HepG2 (cell line): ENCODE results near the gene HAGHL. TPM values are rescaled to one million over a fixed set of nuclear protein-coding genes. Genes with fewer than 3 reads are reported as not detected.

ENCODE experiments used
- ATAC-seq: fragments of 200-7000 bp; cut with Tn5 transposase; 3 replicates; pipeline ENCODE4 v1.9.1; 2020; ENCODE audit warnings: mild to moderate bottlenecking, moderate library complexity
- BruUV-seq: library from RNA; stranded (reverse); fragments of 400-500 nt; replicated peaks from 2 replicates; lab custom pipeline; 2021; lab: Mats Ljungman, UMichigan
- CTCF ChIA-PET: fragments of 300-600 bp; formaldehyde crosslinking; extraction: SDS; loops from one replicate; lab custom pipeline; 2021; ENCODE audit warnings: low total read pairs, inconsistent platforms, low intra/inter-chr PET ratio; lab: Yijun Ruan, JAX
- POLR2A ChIA-PET: fragments of 350-600 bp; sonication (Branson Sonifier 250); formaldehyde crosslinking; loops from one replicate; lab custom pipeline; 2020; ENCODE audit warnings: antibody characterized with exemption, inconsistent platforms; lab: Yijun Ruan, JAX
- DNase-seq: peaks from one replicate; pipeline ENCODE4 v3.0.0-alpha.2; 2015; ENCODE audit warnings: low spot score
- FAIRE-seq: peaks from 3 replicates; lab custom pipeline; 2011; peaks lifted over from hg19 to GRCh38; lab: Jason Lieb, UNC
- H2AFZ ChIP-seq: one replicate; pipeline ENCODE4 v1.6.1; 2011; ENCODE audit warnings: low read length, inconsistent platforms
- H3K27ac ChIP-seq: fragments of 300-600 bp; 3 replicates; pipeline ENCODE4 v1.8.0; 2011; ENCODE audit warnings: mixed run types, mild to moderate bottlenecking, mixed read lengths, low read length, inconsistent platforms; ENCODE audit not compliant: insufficient read depth; ENCODE audit errors: extremely low read length
- H3K27me3 ChIP-seq, 2 experiments: fragments of 200-600 bp in 1 of 2; 2 replicates in 1 of 2; 3 replicates in 1 of 2; pipeline versions ENCODE4 v1.6.0 to v1.8.0; 2011; ENCODE audit warnings: low read length in 2 of 2, mild to moderate bottlenecking in 2 of 2, moderate library complexity in 2 of 2, inconsistent platforms in 1 of 2; ENCODE audit not compliant: insufficient read depth in 2 of 2, control insufficient read depth in 1 of 2
- H3K36me3 ChIP-seq, 2 experiments: fragments of 200-600 bp in 1 of 2; replicated peaks in 1 of 2; 2 replicates in 1 of 2; 3 replicates in 1 of 2; pipeline versions ENCODE4 v1.5.1 to v1.8.0; 2011; ENCODE audit warnings: low read length in 2 of 2, inconsistent platforms in 1 of 2; ENCODE audit not compliant: insufficient read depth in 2 of 2, control insufficient read depth in 1 of 2
- H3K4me1 ChIP-seq: 2 replicates; pipeline ENCODE4 v1.5.1; 2012; ENCODE audit warnings: low read length, inconsistent platforms; ENCODE audit not compliant: insufficient read depth
- H3K4me2 ChIP-seq: 2 replicates; pipeline ENCODE4 v1.6.0; 2011; ENCODE audit warnings: low read depth, low read length, inconsistent platforms
- H3K4me3 ChIP-seq, 3 experiments: fragments of 200-600 bp in 1 of 3; sonication (generic), shearing (Covaris generic) in 1 of 3; replicated peaks in 1 of 3; 2 replicates each; pipeline ENCODE4 v1.5.1; 2011 to 2016; ENCODE audit warnings: low read length in 3 of 3, inconsistent platforms in 2 of 3, low read depth in 2 of 3, mild to moderate bottlenecking in 2 of 3, control low read depth in 1 of 3, mixed read lengths in 1 of 3; ENCODE audit not compliant: insufficient read depth in 1 of 3
- H3K79me2 ChIP-seq: one replicate; pipeline ENCODE4 v1.6.1; 2011; ENCODE audit warnings: low read length, inconsistent platforms; ENCODE audit not compliant: insufficient read depth
- H3K9ac ChIP-seq: 2 replicates; pipeline ENCODE4 v1.6.0; 2011; ENCODE audit warnings: mild to moderate bottlenecking, low read depth, low read length, inconsistent platforms; ENCODE audit not compliant: insufficient read depth
- H3K9me3 ChIP-seq: 2 replicates; pipeline ENCODE4 v1.5.1; 2012; ENCODE audit warnings: mild to moderate bottlenecking, low read length
- H4K20me1 ChIP-seq: 2 replicates; pipeline ENCODE4 v1.6.0; 2011; ENCODE audit warnings: inconsistent platforms, mild to moderate bottlenecking, low read length, moderate library complexity; ENCODE audit not compliant: insufficient read depth
- ADNP ChIP-seq: sonication (generic); formaldehyde crosslinking; IDR thresholded peaks from 2 replicates; pipeline ENCODE4 v1.4.0; 2020; ENCODE audit warnings: missing genetic modification reagents
- FIP1L1 ChIP-seq: fragments of 200-400 bp; formaldehyde crosslinking; IDR thresholded peaks from 2 replicates; pipeline ENCODE4 v1.6.1; 2018; ENCODE audit warnings: low read depth, mild to moderate bottlenecking, low read length, moderate library complexity, borderline replicate concordance; ENCODE audit not compliant: insufficient read depth
- ZNF331 ChIP-seq: sonication (generic); formaldehyde crosslinking; IDR thresholded peaks from 2 replicates; pipeline ENCODE4 v1.4.0; 2020; ENCODE audit warnings: missing genetic modification reagents
- ZNF792 ChIP-seq: IDR thresholded peaks from 2 replicates; pipeline ENCODE4 v1.6.1; 2016
- WGBS: methylation state at CpG from one replicate; pipeline ENCODE4 v1.1.6; 2017; ENCODE audit warnings: low lambda C conversion rate; 5-methylcytosine and 5-hydroxymethylcytosine counted together
- in situ Hi-C: cut with HindIII; loops from 2 replicates; pipeline ENCODE4 v1.10.0; 2017; ENCODE audit warnings: low pct_unique_long_range_greater_than_20kb; ENCODE audit not compliant: extremely low pct_ligation_motif_present
- intact Hi-C: fragments of 100-400 bp; cut with micrococcal nuclease; formaldehyde crosslinking; loops from one replicate; pipeline ENCODE4 v1.10.0; 2022; ENCODE audit not compliant: unreplicated experiment
- polyA plus RNA-seq, 8 experiments: library from polyadenylated mRNA; depleted of rRNA in 3 of 8; stranded (reverse) in 7 of 8; unstranded in 1 of 8; fragments of >200 nt; fragmentation: Illumina TruSeq in 4 of 8; extraction: Trizol in 4 of 8; gene quantifications; 2 replicates each; pipeline versions ENCODE4 v1.2.1 to v1.2.3, GENCODE V29; 2011 to 2016; ENCODE audit warnings: low read depth in 4 of 8, missing spikeins in 1 of 8, mixed read lengths in 1 of 8; ENCODE audit not compliant: insufficient read depth in 1 of 8
- total RNA-seq, 5 experiments: library from RNA; depleted of rRNA; stranded (reverse); fragments of >200 nt; fragmentation: Illumina TruSeq; extraction: Trizol; gene quantifications; 2 replicates each; pipeline ENCODE4 v1.2.3, GENCODE V29; 2016; ENCODE audit warnings: low read depth in 1 of 5
- TF ChIP-seq, protein P1 (sequence below): sonication (generic); formaldehyde crosslinking; conservative IDR thresholded peaks from 2 replicates; pipeline ENCODE4 v1.4.0; 2020; ENCODE audit warnings: mild to moderate bottlenecking, missing genetic modification reagents, moderate library complexity
- TF ChIP-seq, protein P2 (sequence below): sonication (generic); formaldehyde crosslinking; IDR thresholded peaks from 2 replicates; pipeline ENCODE4 v1.8.0; 2022; ENCODE audit warnings: missing genetic modification reagents, mild to moderate bottlenecking, inconsistent platforms, borderline replicate concordance
- TF ChIP-seq, protein P3 (sequence below): sonication (generic); formaldehyde crosslinking; IDR thresholded peaks from 2 replicates; pipeline ENCODE4 v1.4.0; 2020; ENCODE audit warnings: mild to moderate bottlenecking, missing genetic modification reagents, borderline replicate concordance
- TF ChIP-seq, protein P4 (sequence below): sonication (generic); formaldehyde crosslinking; IDR thresholded peaks from 2 replicates; pipeline ENCODE4 v1.8.0; 2022; ENCODE audit warnings: missing genetic modification reagents, mild to moderate bottlenecking, moderate library complexity, borderline replicate concordance
- TF ChIP-seq, protein P5 (sequence below): sonication (generic); formaldehyde crosslinking; IDR thresholded peaks from 2 replicates; pipeline ENCODE4 v1.4.0; 2020; ENCODE audit warnings: missing genetic modification reagents

HAGHL gene
- total and polyA plus RNA-seq, 2 of the 13 experiments (the other 11 are each of a cell fraction or from before 2014, with no cell fraction given): 3.4 to 8.4 TPM

DNA sequence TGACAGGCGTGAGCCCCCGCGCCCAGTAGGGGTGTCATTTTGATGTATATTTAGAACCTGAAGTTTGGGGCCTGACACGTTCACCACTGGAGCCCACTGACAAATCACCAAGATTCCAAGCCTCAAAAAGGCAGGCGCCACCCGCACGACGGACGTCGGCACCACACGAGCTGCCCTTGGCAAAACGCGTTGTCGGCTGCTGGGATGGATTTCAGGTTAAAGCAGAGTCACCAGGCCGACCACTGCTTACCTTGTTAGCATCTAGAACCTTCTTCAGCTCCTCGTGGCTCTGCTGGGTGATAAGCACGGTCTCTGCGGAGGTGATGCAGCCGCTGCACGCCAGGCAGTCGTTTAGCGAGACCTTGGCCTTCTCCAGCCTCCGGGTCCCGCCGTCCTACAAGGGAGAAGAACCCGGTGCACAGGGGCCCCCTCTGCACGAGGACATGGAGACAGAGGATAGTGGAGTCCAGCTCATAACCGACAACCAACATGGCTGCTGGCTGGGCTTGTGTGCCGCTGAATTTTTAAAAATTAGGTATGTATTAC is 10.1 kb downstream of the HAGHL start:
- CTCF ChIA-PET: interaction anchor here (1.3 kb wide), 1 partner anchor 26 kb away, joined by 3 read pairs; no protein-coding TSS in a partner anchor
- no peak for ATAC-seq
- in situ Hi-C loops: no loop called here
- POLR2A ChIA-PET: no interaction called here
- Histone ChIP-seq H2AFZ (no peak overlapping the region), H3K4me2 (no peak overlapping the region), H3K9me3 (no peaks in the 10 kb centered on the region), H3K4me3 (no peak overlapping the region), H3K9ac (no peak overlapping the region), H3K36me3 (peaks cover 3 to 25% of the 10 kb centered on the region in 2 experiments; a peak in 2 of 5 replicates), H3K27ac (no peak overlapping the region), H3K79me2 (no peaks in the 10 kb centered on the region), H4K20me1 (0 out of 2 replicates have a peak, but pooled peaks cover 2% of the 10 kb centered on the region), H3K4me1 (peaks cover 18% of the 10 kb centered on the region), H3K27me3 (no peaks in the 10 kb centered on the region)
- WGBS: 94% methylated on average over 28 of the region's 29 CpGs
- no peak for FAIRE-seq
- no peak for DNase-seq
- BruUV-seq: no TSS peak
- intact Hi-C loops: no loop called here
- TF ChIP-seq, protein P1, sequence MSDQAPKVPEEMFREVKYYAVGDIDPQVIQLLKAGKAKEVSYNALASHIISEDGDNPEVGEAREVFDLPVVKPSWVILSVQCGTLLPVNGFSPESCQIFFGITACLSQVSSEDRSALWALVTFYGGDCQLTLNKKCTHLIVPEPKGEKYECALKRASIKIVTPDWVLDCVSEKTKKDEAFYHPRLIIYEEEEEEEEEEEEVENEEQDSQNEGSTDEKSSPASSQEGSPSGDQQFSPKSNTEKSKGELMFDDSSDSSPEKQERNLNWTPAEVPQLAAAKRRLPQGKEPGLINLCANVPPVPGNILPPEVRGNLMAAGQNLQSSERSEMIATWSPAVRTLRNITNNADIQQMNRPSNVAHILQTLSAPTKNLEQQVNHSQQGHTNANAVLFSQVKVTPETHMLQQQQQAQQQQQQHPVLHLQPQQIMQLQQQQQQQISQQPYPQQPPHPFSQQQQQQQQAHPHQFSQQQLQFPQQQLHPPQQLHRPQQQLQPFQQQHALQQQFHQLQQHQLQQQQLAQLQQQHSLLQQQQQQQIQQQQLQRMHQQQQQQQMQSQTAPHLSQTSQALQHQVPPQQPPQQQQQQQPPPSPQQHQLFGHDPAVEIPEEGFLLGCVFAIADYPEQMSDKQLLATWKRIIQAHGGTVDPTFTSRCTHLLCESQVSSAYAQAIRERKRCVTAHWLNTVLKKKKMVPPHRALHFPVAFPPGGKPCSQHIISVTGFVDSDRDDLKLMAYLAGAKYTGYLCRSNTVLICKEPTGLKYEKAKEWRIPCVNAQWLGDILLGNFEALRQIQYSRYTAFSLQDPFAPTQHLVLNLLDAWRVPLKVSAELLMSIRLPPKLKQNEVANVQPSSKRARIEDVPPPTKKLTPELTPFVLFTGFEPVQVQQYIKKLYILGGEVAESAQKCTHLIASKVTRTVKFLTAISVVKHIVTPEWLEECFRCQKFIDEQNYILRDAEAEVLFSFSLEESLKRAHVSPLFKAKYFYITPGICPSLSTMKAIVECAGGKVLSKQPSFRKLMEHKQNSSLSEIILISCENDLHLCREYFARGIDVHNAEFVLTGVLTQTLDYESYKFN (CRISPR knock-in tag): no peak
- TF ChIP-seq, protein P2, sequence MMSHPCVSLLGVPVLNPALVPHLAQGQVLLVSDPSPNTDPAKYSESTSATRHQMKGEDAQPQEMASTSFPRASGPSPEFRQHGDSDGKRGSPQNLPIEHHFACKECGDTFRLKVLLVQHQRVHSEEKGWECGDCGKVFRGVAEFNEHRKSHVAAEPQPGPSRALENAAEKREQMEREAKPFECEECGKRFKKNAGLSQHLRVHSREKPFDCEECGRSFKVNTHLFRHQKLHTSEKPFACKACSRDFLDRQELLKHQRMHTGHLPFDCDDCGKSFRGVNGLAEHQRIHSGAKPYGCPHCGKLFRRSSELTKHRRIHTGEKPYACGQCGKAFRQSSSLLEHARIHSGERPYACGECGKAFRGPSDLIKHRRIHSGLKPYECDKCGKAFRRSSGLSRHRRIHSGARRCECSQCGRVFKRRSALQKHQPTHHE (CRISPR knock-in tag): no peak
- TF ChIP-seq, protein P3, sequence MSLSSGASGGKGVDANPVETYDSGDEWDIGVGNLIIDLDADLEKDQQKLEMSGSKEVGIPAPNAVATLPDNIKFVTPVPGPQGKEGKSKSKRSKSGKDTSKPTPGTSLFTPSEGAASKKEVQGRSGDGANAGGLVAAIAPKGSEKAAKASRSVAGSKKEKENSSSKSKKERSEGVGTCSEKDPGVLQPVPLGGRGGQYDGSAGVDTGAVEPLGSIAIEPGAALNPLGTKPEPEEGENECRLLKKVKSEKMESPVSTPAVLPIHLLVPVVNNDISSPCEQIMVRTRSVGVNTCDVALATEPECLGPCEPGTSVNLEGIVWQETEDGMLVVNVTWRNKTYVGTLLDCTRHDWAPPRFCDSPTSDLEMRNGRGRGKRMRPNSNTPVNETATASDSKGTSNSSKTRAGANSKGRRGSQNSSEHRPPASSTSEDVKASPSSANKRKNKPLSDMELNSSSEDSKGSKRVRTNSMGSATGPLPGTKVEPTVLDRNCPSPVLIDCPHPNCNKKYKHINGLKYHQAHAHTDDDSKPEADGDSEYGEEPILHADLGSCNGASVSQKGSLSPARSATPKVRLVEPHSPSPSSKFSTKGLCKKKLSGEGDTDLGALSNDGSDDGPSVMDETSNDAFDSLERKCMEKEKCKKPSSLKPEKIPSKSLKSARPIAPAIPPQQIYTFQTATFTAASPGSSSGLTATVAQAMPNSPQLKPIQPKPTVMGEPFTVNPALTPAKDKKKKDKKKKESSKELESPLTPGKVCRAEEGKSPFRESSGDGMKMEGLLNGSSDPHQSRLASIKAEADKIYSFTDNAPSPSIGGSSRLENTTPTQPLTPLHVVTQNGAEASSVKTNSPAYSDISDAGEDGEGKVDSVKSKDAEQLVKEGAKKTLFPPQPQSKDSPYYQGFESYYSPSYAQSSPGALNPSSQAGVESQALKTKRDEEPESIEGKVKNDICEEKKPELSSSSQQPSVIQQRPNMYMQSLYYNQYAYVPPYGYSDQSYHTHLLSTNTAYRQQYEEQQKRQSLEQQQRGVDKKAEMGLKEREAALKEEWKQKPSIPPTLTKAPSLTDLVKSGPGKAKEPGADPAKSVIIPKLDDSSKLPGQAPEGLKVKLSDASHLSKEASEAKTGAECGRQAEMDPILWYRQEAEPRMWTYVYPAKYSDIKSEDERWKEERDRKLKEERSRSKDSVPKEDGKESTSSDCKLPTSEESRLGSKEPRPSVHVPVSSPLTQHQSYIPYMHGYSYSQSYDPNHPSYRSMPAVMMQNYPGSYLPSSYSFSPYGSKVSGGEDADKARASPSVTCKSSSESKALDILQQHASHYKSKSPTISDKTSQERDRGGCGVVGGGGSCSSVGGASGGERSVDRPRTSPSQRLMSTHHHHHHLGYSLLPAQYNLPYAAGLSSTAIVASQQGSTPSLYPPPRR (CRISPR knock-in tag): no peak
- TF ChIP-seq ZNF792: no peak
- TF ChIP-seq, protein P4, sequence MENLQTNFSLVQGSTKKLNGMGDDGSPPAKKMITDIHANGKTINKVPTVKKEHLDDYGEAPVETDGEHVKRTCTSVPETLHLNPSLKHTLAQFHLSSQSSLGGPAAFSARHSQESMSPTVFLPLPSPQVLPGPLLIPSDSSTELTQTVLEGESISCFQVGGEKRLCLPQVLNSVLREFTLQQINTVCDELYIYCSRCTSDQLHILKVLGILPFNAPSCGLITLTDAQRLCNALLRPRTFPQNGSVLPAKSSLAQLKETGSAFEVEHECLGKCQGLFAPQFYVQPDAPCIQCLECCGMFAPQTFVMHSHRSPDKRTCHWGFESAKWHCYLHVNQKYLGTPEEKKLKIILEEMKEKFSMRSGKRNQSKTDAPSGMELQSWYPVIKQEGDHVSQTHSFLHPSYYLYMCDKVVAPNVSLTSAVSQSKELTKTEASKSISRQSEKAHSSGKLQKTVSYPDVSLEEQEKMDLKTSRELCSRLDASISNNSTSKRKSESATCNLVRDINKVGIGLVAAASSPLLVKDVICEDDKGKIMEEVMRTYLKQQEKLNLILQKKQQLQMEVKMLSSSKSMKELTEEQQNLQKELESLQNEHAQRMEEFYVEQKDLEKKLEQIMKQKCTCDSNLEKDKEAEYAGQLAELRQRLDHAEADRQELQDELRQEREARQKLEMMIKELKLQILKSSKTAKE (CRISPR knock-in tag): no peak
- TF ChIP-seq, protein P5, sequence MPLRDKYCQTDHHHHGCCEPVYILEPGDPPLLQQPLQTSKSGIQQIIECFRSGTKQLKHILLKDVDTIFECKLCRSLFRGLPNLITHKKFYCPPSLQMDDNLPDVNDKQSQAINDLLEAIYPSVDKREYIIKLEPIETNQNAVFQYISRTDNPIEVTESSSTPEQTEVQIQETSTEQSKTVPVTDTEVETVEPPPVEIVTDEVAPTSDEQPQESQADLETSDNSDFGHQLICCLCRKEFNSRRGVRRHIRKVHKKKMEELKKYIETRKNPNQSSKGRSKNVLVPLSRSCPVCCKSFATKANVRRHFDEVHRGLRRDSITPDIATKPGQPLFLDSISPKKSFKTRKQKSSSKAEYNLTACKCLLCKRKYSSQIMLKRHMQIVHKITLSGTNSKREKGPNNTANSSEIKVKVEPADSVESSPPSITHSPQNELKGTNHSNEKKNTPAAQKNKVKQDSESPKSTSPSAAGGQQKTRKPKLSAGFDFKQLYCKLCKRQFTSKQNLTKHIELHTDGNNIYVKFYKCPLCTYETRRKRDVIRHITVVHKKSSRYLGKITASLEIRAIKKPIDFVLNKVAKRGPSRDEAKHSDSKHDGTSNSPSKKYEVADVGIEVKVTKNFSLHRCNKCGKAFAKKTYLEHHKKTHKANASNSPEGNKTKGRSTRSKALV: no peak
- TF ChIP-seq FIP1L1: no peak
- no peak for TF ChIP-seq ADNP
- TF ChIP-seq ZNF331 (CRISPR knock-in tag): no peak
